Panc1 (cell line): ENCODE results near the gene TP73. TPM values are rescaled to one million over a fixed set of nuclear protein-coding genes. Genes with fewer than 3 reads are reported as not detected.

Experiments used
- ATAC-seq: fragments of 200-7000 bp; cut with Tn5 transposase; 2 replicates; pipeline ENCODE4 v1.9.1; 2020; ENCODE audit warnings: mild to moderate bottlenecking, moderate library complexity
- BruUV-seq: library from RNA; stranded (reverse); fragments of 400-500 nt; replicated peaks from 2 replicates; lab custom pipeline; 2021; lab: Mats Ljungman, UMichigan
- CTCF ChIA-PET: fragments of 300-600 bp; sonication (Branson Sonifier 250); formaldehyde crosslinking; loops from one replicate; lab custom pipeline; 2022; ENCODE audit warnings: antibody characterized with exemption; lab: Charles Lee
- POLR2A ChIA-PET: fragments of 300-600 bp; sonication (Branson Sonifier 250); formaldehyde crosslinking; loops from one replicate; lab custom pipeline; 2022; ENCODE audit warnings: antibody characterized with exemption; lab: Charles Lee
- DNase-seq: peaks from one replicate; pipeline ENCODE4 v3.0.0-alpha.2; 2010; ENCODE audit warnings: low read depth, low spot score
- H3K27ac ChIP-seq: 2 replicates; pipeline ENCODE4 v1.5.1; 2011; ENCODE audit warnings: mild to moderate bottlenecking, low read length, inconsistent platforms
- H3K27me3 ChIP-seq: fragments of 200-500 bp; sonication (Bioruptor generic); 2 replicates; pipeline ENCODE4 v1.6.0; 2014; ENCODE audit warnings: low read length, inconsistent platforms; ENCODE audit not compliant: control insufficient read depth, insufficient read depth
- H3K36me3 ChIP-seq: fragments of 200-500 bp; sonication (Bioruptor generic); 2 replicates; pipeline ENCODE4 v1.5.1; 2014; ENCODE audit warnings: inconsistent platforms, mild to moderate bottlenecking, low read length, moderate library complexity; ENCODE audit not compliant: control insufficient read depth, insufficient read depth
- H3K4me1 ChIP-seq: 2 replicates; pipeline ENCODE4 v1.5.1; 2011; ENCODE audit warnings: inconsistent platforms, mild to moderate bottlenecking, low read length, moderate library complexity; ENCODE audit not compliant: control insufficient read depth, insufficient read depth
- H3K4me3 ChIP-seq, 2 experiments: 2 replicates each; pipeline ENCODE4 v1.5.1; 2011 to 2012; ENCODE audit warnings: low read depth in 2 of 2, low read length in 2 of 2, mild to moderate bottlenecking in 2 of 2, inconsistent platforms in 1 of 2, moderate library complexity in 1 of 2
- H3K9me3 ChIP-seq: fragments of 200-500 bp; sonication (Bioruptor generic); 2 replicates; pipeline ENCODE4 v1.5.1; 2014; ENCODE audit warnings: low read depth, mild to moderate bottlenecking, inconsistent platforms, low read length, moderate library complexity; ENCODE audit not compliant: control insufficient read depth, insufficient read depth
- POLR2AphosphoS5 ChIP-seq: IDR thresholded peaks from 2 replicates; pipeline ENCODE4 v1.6.1; 2012; ENCODE audit warnings: mild to moderate bottlenecking, low read depth, low read length, moderate library complexity
- SIN3A ChIP-seq: IDR thresholded peaks from 2 replicates; pipeline ENCODE4 v1.6.1; 2012; ENCODE audit warnings: low read depth, mild to moderate bottlenecking, low read length, moderate library complexity, borderline replicate concordance; ENCODE audit not compliant: insufficient read depth
- TCF7L2 ChIP-seq: IDR thresholded peaks from 2 replicates; pipeline ENCODE4 v1.6.1; 2011; ENCODE audit warnings: mild to moderate bottlenecking, low read depth, low read length, inconsistent platforms
- in situ Hi-C: cut with HindIII; loops from 2 replicates; pipeline ENCODE4 v1.10.0; 2016; ENCODE audit warnings: low sequenced_read_pairs, low pct_unique_long_range_greater_than_20kb
- intact Hi-C: fragments of 100-400 bp; cut with micrococcal nuclease; formaldehyde crosslinking; loops from one replicate; pipeline ENCODE4 v1.10.0; 2022; ENCODE audit not compliant: unreplicated experiment
- total RNA-seq: library from RNA; stranded (reverse); gene quantifications from one replicate; pipeline ENCODE4 v1.2.1, GENCODE V29; 2021; ENCODE audit not compliant: unreplicated experiment
- TF ChIP-seq, protein P1 (sequence below): fragments of 450-650 bp; IDR thresholded peaks from 2 replicates; pipeline ENCODE4 v1.5.1; 2017; ENCODE audit warnings: mild to moderate bottlenecking
- TF ChIP-seq, protein P2 (sequence below), 2 experiments: IDR thresholded peaks; 2 replicates each; pipeline ENCODE4 v1.6.1; 2011 to 2012; ENCODE audit warnings: low read depth in 2 of 2, control low read depth in 1 of 2, low read length in 1 of 2, mild to moderate bottlenecking in 1 of 2, moderate library complexity in 1 of 2; ENCODE audit not compliant: insufficient read depth in 1 of 2

The TP73 gene
- total RNA-seq, 1 experiment from 2014 or later = 4.7 TPM

DNA sequence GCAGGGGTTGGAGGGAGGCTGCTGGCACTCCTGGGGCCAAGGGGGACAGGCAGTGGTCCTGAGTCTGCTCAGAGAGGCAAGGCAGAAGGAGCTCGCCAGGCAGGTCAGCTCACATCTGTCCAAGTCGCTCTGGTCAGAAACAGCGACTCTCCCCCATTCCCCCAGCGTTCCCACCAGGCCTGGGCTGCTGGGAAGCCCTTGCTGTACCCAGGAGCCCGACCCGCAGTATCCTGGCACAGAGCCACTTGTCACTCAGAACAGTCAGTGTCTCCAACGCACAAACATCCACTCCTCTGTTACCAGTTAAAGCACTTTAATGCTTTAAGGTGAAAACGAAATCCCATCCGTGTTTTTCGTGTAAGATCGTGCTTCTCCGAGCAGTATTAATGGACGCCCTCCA, 83.4 kb downstream of the TP73 start:
- ChIA-PET CTCF (no interaction called here), POLR2A (no interaction called here)
- H3K4me3 ChIP-seq = no peak overlapping the region
- no TSS peak for BruUV-seq
- no peaks in the 10 kb centered on the region for H3K9me3 ChIP-seq
- ATAC-seq = no peak
- H3K4me1 ChIP-seq = no peaks in the 10 kb centered on the region; the same call in 1 of the 2 replicates
- no peak overlapping the region for H3K27ac ChIP-seq
- H3K36me3 ChIP-seq = no peaks in the 10 kb centered on the region; the same call in 1 of the 2 replicates
- TF ChIP-seq, protein P1, sequence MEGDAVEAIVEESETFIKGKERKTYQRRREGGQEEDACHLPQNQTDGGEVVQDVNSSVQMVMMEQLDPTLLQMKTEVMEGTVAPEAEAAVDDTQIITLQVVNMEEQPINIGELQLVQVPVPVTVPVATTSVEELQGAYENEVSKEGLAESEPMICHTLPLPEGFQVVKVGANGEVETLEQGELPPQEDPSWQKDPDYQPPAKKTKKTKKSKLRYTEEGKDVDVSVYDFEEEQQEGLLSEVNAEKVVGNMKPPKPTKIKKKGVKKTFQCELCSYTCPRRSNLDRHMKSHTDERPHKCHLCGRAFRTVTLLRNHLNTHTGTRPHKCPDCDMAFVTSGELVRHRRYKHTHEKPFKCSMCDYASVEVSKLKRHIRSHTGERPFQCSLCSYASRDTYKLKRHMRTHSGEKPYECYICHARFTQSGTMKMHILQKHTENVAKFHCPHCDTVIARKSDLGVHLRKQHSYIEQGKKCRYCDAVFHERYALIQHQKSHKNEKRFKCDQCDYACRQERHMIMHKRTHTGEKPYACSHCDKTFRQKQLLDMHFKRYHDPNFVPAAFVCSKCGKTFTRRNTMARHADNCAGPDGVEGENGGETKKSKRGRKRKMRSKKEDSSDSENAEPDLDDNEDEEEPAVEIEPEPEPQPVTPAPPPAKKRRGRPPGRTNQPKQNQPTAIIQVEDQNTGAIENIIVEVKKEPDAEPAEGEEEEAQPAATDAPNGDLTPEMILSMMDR = no peak
- TF ChIP-seq SIN3A (no peak), TCF7L2 (no peak), POLR2AphosphoS5 (no peak)
- TF ChIP-seq, protein P2, sequence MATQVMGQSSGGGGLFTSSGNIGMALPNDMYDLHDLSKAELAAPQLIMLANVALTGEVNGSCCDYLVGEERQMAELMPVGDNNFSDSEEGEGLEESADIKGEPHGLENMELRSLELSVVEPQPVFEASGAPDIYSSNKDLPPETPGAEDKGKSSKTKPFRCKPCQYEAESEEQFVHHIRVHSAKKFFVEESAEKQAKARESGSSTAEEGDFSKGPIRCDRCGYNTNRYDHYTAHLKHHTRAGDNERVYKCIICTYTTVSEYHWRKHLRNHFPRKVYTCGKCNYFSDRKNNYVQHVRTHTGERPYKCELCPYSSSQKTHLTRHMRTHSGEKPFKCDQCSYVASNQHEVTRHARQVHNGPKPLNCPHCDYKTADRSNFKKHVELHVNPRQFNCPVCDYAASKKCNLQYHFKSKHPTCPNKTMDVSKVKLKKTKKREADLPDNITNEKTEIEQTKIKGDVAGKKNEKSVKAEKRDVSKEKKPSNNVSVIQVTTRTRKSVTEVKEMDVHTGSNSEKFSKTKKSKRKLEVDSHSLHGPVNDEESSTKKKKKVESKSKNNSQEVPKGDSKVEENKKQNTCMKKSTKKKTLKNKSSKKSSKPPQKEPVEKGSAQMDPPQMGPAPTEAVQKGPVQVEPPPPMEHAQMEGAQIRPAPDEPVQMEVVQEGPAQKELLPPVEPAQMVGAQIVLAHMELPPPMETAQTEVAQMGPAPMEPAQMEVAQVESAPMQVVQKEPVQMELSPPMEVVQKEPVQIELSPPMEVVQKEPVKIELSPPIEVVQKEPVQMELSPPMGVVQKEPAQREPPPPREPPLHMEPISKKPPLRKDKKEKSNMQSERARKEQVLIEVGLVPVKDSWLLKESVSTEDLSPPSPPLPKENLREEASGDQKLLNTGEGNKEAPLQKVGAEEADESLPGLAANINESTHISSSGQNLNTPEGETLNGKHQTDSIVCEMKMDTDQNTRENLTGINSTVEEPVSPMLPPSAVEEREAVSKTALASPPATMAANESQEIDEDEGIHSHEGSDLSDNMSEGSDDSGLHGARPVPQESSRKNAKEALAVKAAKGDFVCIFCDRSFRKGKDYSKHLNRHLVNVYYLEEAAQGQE (IDR thresholded peaks at IDR 0.05; ENCODE audit: insufficient read depth in 1 of 2, low read depth in 2 of 2, low read length in 1 of 2) = no peak
- intact Hi-C loops (no loop called here), in situ Hi-C loops (no loop called here)
- no peaks in the 10 kb centered on the region for H3K27me3 ChIP-seq
- DNase-seq = no peak

DNA sequence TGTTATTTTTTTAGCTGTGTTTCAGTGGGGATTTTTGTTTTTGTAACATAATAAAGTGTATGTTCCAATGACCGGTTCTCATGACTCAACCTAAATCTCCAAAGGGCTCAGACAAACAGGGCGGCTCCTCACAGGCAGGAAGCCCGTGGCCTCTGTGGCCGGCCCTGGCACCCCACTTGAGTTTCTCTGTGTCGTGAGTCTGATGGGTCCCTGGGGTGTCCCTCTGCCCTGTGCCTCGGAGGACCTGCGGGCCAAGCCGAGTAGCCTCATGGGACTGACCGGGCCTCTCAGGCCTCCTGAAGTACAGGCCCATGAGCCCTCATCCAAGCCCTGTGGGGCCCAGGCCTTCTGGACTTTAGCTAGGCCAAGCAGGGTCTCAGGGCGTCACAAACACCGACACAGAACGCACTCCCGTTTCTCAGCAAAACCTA, 83.8 kb downstream of the TP73 start:
- H3K27ac ChIP-seq = no peak overlapping the region
- CTCF ChIA-PET = no interaction called here
- TF ChIP-seq POLR2AphosphoS5 = no peak
- TF ChIP-seq, protein P1 = no peak
- no peak for TF ChIP-seq TCF7L2
- TF ChIP-seq, protein P2 (IDR thresholded peaks at IDR 0.05; ENCODE audit: insufficient read depth in 1 of 2, low read depth in 2 of 2, low read length in 1 of 2) = no peak
- no peak for TF ChIP-seq SIN3A
- no peak for DNase-seq
- H3K4me1 ChIP-seq = no peaks in the 10 kb centered on the region; the same call in 1 of the 2 replicates
- no peaks in the 10 kb centered on the region for H3K9me3 ChIP-seq
- no peaks in the 10 kb centered on the region; the same call in 1 of the 2 replicates for H3K36me3 ChIP-seq
- intact Hi-C loops (no loop called here), in situ Hi-C loops (no loop called here)
- BruUV-seq = no TSS peak
- H3K4me3 ChIP-seq = no peak overlapping the region
- POLR2A ChIA-PET = no interaction called here
- no peak for ATAC-seq
- H3K27me3 ChIP-seq = no peaks in the 10 kb centered on the region
